Panc1 (cell line): Measurements from ENCODE around the gene SLC4A5. TPM values are rescaled to one million over a fixed set of nuclear protein-coding genes. Genes with fewer than 3 reads are reported as not detected.

Source experiments
- ATAC-seq: fragments of 200-7000 bp; cut with Tn5 transposase; 2 replicates; pipeline ENCODE4 v1.9.1; 2020; ENCODE audit warnings: mild to moderate bottlenecking, moderate library complexity
- BruUV-seq: library from RNA; stranded (reverse); fragments of 400-500 nt; replicated peaks from 2 replicates; lab custom pipeline; 2021; lab: Mats Ljungman, UMichigan
- CTCF ChIA-PET: fragments of 300-600 bp; sonication (Branson Sonifier 250); formaldehyde crosslinking; loops from one replicate; lab custom pipeline; 2022; ENCODE audit warnings: antibody characterized with exemption; lab: Charles Lee
- POLR2A ChIA-PET: fragments of 300-600 bp; sonication (Branson Sonifier 250); formaldehyde crosslinking; loops from one replicate; lab custom pipeline; 2022; ENCODE audit warnings: antibody characterized with exemption; lab: Charles Lee
- DNase-seq: peaks from one replicate; pipeline ENCODE4 v3.0.0-alpha.2; 2010; ENCODE audit warnings: low read depth, low spot score
- H3K27ac ChIP-seq: 2 replicates; pipeline ENCODE4 v1.5.1; 2011; ENCODE audit warnings: mild to moderate bottlenecking, low read length, inconsistent platforms
- H3K27me3 ChIP-seq: fragments of 200-500 bp; sonication (Bioruptor generic); 2 replicates; pipeline ENCODE4 v1.6.0; 2014; ENCODE audit warnings: low read length, inconsistent platforms; ENCODE audit not compliant: control insufficient read depth, insufficient read depth
- H3K36me3 ChIP-seq: fragments of 200-500 bp; sonication (Bioruptor generic); 2 replicates; pipeline ENCODE4 v1.5.1; 2014; ENCODE audit warnings: inconsistent platforms, mild to moderate bottlenecking, low read length, moderate library complexity; ENCODE audit not compliant: control insufficient read depth, insufficient read depth
- H3K4me1 ChIP-seq: 2 replicates; pipeline ENCODE4 v1.5.1; 2011; ENCODE audit warnings: inconsistent platforms, mild to moderate bottlenecking, low read length, moderate library complexity; ENCODE audit not compliant: control insufficient read depth, insufficient read depth
- H3K4me3 ChIP-seq, 2 experiments: 2 replicates each; pipeline ENCODE4 v1.5.1; 2011 to 2012; ENCODE audit warnings: low read depth in 2 of 2, low read length in 2 of 2, mild to moderate bottlenecking in 2 of 2, inconsistent platforms in 1 of 2, moderate library complexity in 1 of 2
- H3K9me3 ChIP-seq: fragments of 200-500 bp; sonication (Bioruptor generic); 2 replicates; pipeline ENCODE4 v1.5.1; 2014; ENCODE audit warnings: low read depth, mild to moderate bottlenecking, inconsistent platforms, low read length, moderate library complexity; ENCODE audit not compliant: control insufficient read depth, insufficient read depth
- CTCF ChIP-seq: fragments of 450-650 bp; IDR thresholded peaks from 2 replicates; pipeline ENCODE4 v1.5.1; 2017; ENCODE audit warnings: mild to moderate bottlenecking
- POLR2AphosphoS5 ChIP-seq: IDR thresholded peaks from 2 replicates; pipeline ENCODE4 v1.6.1; 2012; ENCODE audit warnings: mild to moderate bottlenecking, low read depth, low read length, moderate library complexity
- REST ChIP-seq, 2 experiments: IDR thresholded peaks; 2 replicates each; pipeline ENCODE4 v1.6.1; 2011 to 2012; ENCODE audit warnings: low read depth in 2 of 2, control low read depth in 1 of 2, low read length in 1 of 2, mild to moderate bottlenecking in 1 of 2, moderate library complexity in 1 of 2; ENCODE audit not compliant: insufficient read depth in 1 of 2
- SIN3A ChIP-seq: IDR thresholded peaks from 2 replicates; pipeline ENCODE4 v1.6.1; 2012; ENCODE audit warnings: low read depth, mild to moderate bottlenecking, low read length, moderate library complexity, borderline replicate concordance; ENCODE audit not compliant: insufficient read depth
- TCF7L2 ChIP-seq: IDR thresholded peaks from 2 replicates; pipeline ENCODE4 v1.6.1; 2011; ENCODE audit warnings: mild to moderate bottlenecking, low read depth, low read length, inconsistent platforms
- in situ Hi-C: cut with HindIII; loops from 2 replicates; pipeline ENCODE4 v1.10.0; 2016; ENCODE audit warnings: low sequenced_read_pairs, low pct_unique_long_range_greater_than_20kb
- intact Hi-C: fragments of 100-400 bp; cut with micrococcal nuclease; formaldehyde crosslinking; loops from one replicate; pipeline ENCODE4 v1.10.0; 2022; ENCODE audit not compliant: unreplicated experiment
- total RNA-seq: library from RNA; stranded (reverse); gene quantifications from one replicate; pipeline ENCODE4 v1.2.1, GENCODE V29; 2021; ENCODE audit not compliant: unreplicated experiment

Gene SLC4A5
- total RNA-seq, 1 experiment from 2014 or later, result 1.2 TPM

GRCh38 chr2:74226648-74227213 is 116.5 kb downstream of the SLC4A5 start:
- no peak for TF ChIP-seq CTCF
- TF ChIP-seq TCF7L2, result no peak
- no peak for TF ChIP-seq SIN3A
- no peak for TF ChIP-seq REST (IDR thresholded peaks at IDR 0.05; ENCODE audit: insufficient read depth in 1 of 2, low read depth in 2 of 2, low read length in 1 of 2)
- no peak for TF ChIP-seq POLR2AphosphoS5
- ChIA-PET CTCF (interaction anchor here (0.6 to 0.7 kb wide), 2 partner anchors 16 to 27 kb away, joined by 5 to 6 read pairs; no protein-coding TSS in a partner anchor), POLR2A (no interaction called here)

GRCh38 chr2:74225698-74226459 is 117.3 kb downstream of the SLC4A5 start:
- Histone ChIP-seq H3K27me3 (no peaks in the 10 kb centered on the region), H3K9me3 (no peaks in the 10 kb centered on the region), H3K4me1 (peaks cover 9% of the 10 kb centered on the region; the same call in 1 of the 2 replicates), H3K4me3 (no peak overlapping the region), H3K27ac (no peak overlapping the region), H3K36me3 (no peaks in the 10 kb centered on the region)
- ChIA-PET CTCF (no interaction called here), POLR2A (no interaction called here)
- intact Hi-C loops, result no loop called here
- no peak for ATAC-seq
- no TSS peak for BruUV-seq
- peak; percentile 24; the same call in 1 of the 2 replicates for TF ChIP-seq POLR2AphosphoS5
- TF ChIP-seq CTCF, result no peak
- no peak for TF ChIP-seq SIN3A
- TF ChIP-seq REST (IDR thresholded peaks at IDR 0.05; ENCODE audit: insufficient read depth in 1 of 2, low read depth in 2 of 2, low read length in 1 of 2), result no peak
- no peak for TF ChIP-seq TCF7L2
- in situ Hi-C loops, result no loop called here
- no peak for DNase-seq

More at GRCh38 chr2:74226648-74227213, 116.5 kb downstream of the SLC4A5 start:
- H3K36me3 ChIP-seq, result no peaks in the 10 kb centered on the region
- peaks cover 9% of the 10 kb centered on the region; the same call in 1 of the 2 replicates for H3K4me1 ChIP-seq
- no peak for ATAC-seq
- no peak overlapping the region for H3K4me3 ChIP-seq
- intact Hi-C loops, result no loop called here
- H3K9me3 ChIP-seq, result no peaks in the 10 kb centered on the region
- DNase-seq, result no peak
- no TSS peak for BruUV-seq
- no peak overlapping the region for H3K27ac ChIP-seq
- H3K27me3 ChIP-seq, result no peaks in the 10 kb centered on the region
- in situ Hi-C loops, result no loop called here
